ENCODE data around the gene ZNF100. TPM values are rescaled to one million over a fixed set of nuclear protein-coding genes. Genes with fewer than 3 reads are reported as not detected.
"Not testable (repeated sequence)": the region's sequence is repeated elsewhere in the genome, so short reads cannot be mapped to it uniquely, and the experiment has no call there.

ZNF100 gene
- polyA plus RNA-seq, 6 donors from 2014 or later, result 9.2 to 31.2 (median 25.0) TPM

GRCh38 chr19:21694171-21694906 is 73.0 kb downstream of the ZNF100 start:
- no peak for ATAC-seq (ENCODE audit: low read depth in 2 of 2)
- no peak overlapping the region for H3K27ac Mint-ChIP-seq
- H3K9me3 Mint-ChIP-seq, result peaks cover 0 to 2% (median 0%) of the 10 kb centered on the region in 7 donors
- H3K27me3 Mint-ChIP-seq, result peaks cover 0 to 24% (median 6%) of the 10 kb centered on the region in 3 donors
- H3K36me3 Mint-ChIP-seq, result no peaks in the 10 kb centered on the region
- DNase-seq, result no peak
- H3K4me3 Mint-ChIP-seq, result no peak overlapping the region
- H3K4me1 Mint-ChIP-seq, result no peaks in the 10 kb centered on the region

GRCh38 chr19:21693399-21693798 is 74.0 kb downstream of the ZNF100 start:
- H3K4me3 Mint-ChIP-seq, result no peak overlapping the region
- no peak overlapping the region for H3K27ac Mint-ChIP-seq
- ATAC-seq (ENCODE audit: low read depth in 2 of 2), result no peak
- H3K4me1 Mint-ChIP-seq, result no peaks in the 10 kb centered on the region
- peaks cover 0 to 24% (median 6%) of the 10 kb centered on the region in 3 donors for H3K27me3 Mint-ChIP-seq
- no peaks in the 10 kb centered on the region for H3K36me3 Mint-ChIP-seq
- no peak for DNase-seq
- peaks cover 0 to 2% (median 0%) of the 10 kb centered on the region in 7 donors for H3K9me3 Mint-ChIP-seq

- Mint-ChIP-seq H3K4me1 (no peaks in the 10 kb centered on the region), H3K4me3 (no peak overlapping the region), H3K36me3 (no peaks in the 10 kb centered on the region), H3K9me3 (peaks cover 0 to 2% (median 0%) of the 10 kb centered on the region in 7 donors), H3K27me3 (peaks cover 0 to 18% (median 4%) of the 10 kb centered on the region in 3 donors), H3K27ac (peak overlapping the region in 1 of 6 donors; percentile 31)
- no peak for ATAC-seq (ENCODE audit: low read depth in 2 of 2)
- DNase-seq, result no peak
These were observed 75.7 kb downstream of the ZNF100 start for GRCh38 chr19:21691661-21692060.

- H3K4me3 Mint-ChIP-seq, result no peak overlapping the region
- H3K27me3 Mint-ChIP-seq, result peaks cover 0 to 8% (median 4%) of the 10 kb centered on the region in 3 donors
- no peak for DNase-seq
- H3K27ac Mint-ChIP-seq, result no peak overlapping the region
- no peak for ATAC-seq (ENCODE audit: low read depth in 2 of 2)
- H3K4me1 Mint-ChIP-seq, result no peaks in the 10 kb centered on the region
- H3K36me3 Mint-ChIP-seq, result no peaks in the 10 kb centered on the region
- peaks cover 0 to 6% (median 0%) of the 10 kb centered on the region in 7 donors for H3K9me3 Mint-ChIP-seq
These were observed 78.9 kb downstream of the ZNF100 start for GRCh38 chr19:21688464-21688863.

GRCh38 chr19:21680671-21681070 is 86.7 kb downstream of the ZNF100 start:
- Mint-ChIP-seq H3K4me1 (peaks cover 0 to 5% (median 0%) of the 10 kb centered on the region in 3 donors), H3K4me3 (peak overlapping the region in 1 of 8 donors; percentile 47), H3K27me3 (peaks cover 18 to 23% (median 19%) of the 10 kb centered on the region in 3 donors), H3K27ac (no peak overlapping the region), H3K36me3 (peaks cover 3 to 6% of the 10 kb centered on the region in 2 donors), H3K9me3 (peaks cover 0 to 27% (median 10%) of the 10 kb centered on the region in 7 donors)
- no peak for DNase-seq
- no peak for ATAC-seq (ENCODE audit: low read depth in 2 of 2)

- Mint-ChIP-seq H3K36me3 (peaks cover 3 to 6% of the 10 kb centered on the region in 2 donors), H3K9me3 (peaks cover 0 to 27% (median 10%) of the 10 kb centered on the region in 7 donors), H3K4me3 (no peak overlapping the region), H3K27me3 (peaks cover 18 to 23% (median 19%) of the 10 kb centered on the region in 3 donors), H3K27ac (no peak overlapping the region), H3K4me1 (peaks cover 0 to 5% (median 0%) of the 10 kb centered on the region in 3 donors)
- no peak for DNase-seq
- ATAC-seq (ENCODE audit: low read depth in 2 of 2), result no peak
These were observed 87.4 kb downstream of the ZNF100 start for GRCh38 chr19:21680026-21680425.

- peaks cover 3 to 6% of the 10 kb centered on the region in 2 donors for H3K36me3 Mint-ChIP-seq
- DNase-seq (no peak), ATAC-seq (ENCODE audit: low read depth in 2 of 2) (peak in 1 of 2 donors; percentile 20)
- peaks cover 0 to 5% (median 0%) of the 10 kb centered on the region in 3 donors for H3K4me1 Mint-ChIP-seq
- H3K27me3 Mint-ChIP-seq, result peaks cover 14 to 23% (median 18%) of the 10 kb centered on the region in 3 donors
- H3K9me3 Mint-ChIP-seq, result peaks cover 0 to 23% (median 8%) of the 10 kb centered on the region in 7 donors
- no peak overlapping the region for H3K27ac Mint-ChIP-seq
- H3K4me3 Mint-ChIP-seq, result peak overlapping the region in 5 of 8 donors; percentile 7 to 57 (median 42)
These were observed 89.5 kb downstream of the ZNF100 start for GRCh38 chr19:21677696-21678418.

- Mint-ChIP-seq H3K9me3 (peaks cover 0 to 5% (median 0%) of the 10 kb centered on the region in 7 donors), H3K27ac (no peak overlapping the region), H3K4me1 (peaks cover 0 to 5% (median 0%) of the 10 kb centered on the region in 3 donors), H3K4me3 (no peak overlapping the region), H3K27me3 (peaks cover 7 to 11% (median 9%) of the 10 kb centered on the region in 3 donors), H3K36me3 (no peaks in the 10 kb centered on the region)
- ATAC-seq (ENCODE audit: low read depth in 2 of 2), result no peak
- DNase-seq, result no peak
These were observed 92.9 kb downstream of the ZNF100 start for GRCh38 chr19:21674454-21674853.

- H3K9me3 Mint-ChIP-seq; H3K36me3 Mint-ChIP-seq; H3K27ac Mint-ChIP-seq; H3K4me3 Mint-ChIP-seq; H3K4me1 Mint-ChIP-seq; ATAC-seq (ENCODE audit: low read depth in 2 of 2); DNase-seq: not testable (repeated sequence)
- H3K27me3 Mint-ChIP-seq, result peaks cover 0 to 11% (median 5%) of the 10 kb centered on the region in 3 donors
These were observed 93.9 kb downstream of the ZNF100 start for GRCh38 chr19:21673479-21673878.

Other genes starting within 250 kb of the ZNF100 start
- 10 to 100 TPM; 14.3 to 34.3 (median 27.2) TPM for gene ZNF43, start 68.6 kb upstream of the ZNF100 start, polyA plus RNA-seq (ENCODE audit: low read depth in 6 of 6)
- 1 to 10 TPM in 3 of 6 donors, under 1 TPM in 3; 0.42 to 5.0 (median 1.2) TPM for gene ZNF208, start 243.4 kb upstream of the ZNF100 start, polyA plus RNA-seq (ENCODE audit: low read depth in 6 of 6)

Measured in naive B cell (primary cell).